ENCODE data around the gene MCF2L. TPM values are rescaled to one million over a fixed set of nuclear protein-coding genes. Genes with fewer than 3 reads are reported as not detected.

MCF2L gene
- total RNA-seq, 1 donor from 2014 or later = 90.0 TPM

DNA sequence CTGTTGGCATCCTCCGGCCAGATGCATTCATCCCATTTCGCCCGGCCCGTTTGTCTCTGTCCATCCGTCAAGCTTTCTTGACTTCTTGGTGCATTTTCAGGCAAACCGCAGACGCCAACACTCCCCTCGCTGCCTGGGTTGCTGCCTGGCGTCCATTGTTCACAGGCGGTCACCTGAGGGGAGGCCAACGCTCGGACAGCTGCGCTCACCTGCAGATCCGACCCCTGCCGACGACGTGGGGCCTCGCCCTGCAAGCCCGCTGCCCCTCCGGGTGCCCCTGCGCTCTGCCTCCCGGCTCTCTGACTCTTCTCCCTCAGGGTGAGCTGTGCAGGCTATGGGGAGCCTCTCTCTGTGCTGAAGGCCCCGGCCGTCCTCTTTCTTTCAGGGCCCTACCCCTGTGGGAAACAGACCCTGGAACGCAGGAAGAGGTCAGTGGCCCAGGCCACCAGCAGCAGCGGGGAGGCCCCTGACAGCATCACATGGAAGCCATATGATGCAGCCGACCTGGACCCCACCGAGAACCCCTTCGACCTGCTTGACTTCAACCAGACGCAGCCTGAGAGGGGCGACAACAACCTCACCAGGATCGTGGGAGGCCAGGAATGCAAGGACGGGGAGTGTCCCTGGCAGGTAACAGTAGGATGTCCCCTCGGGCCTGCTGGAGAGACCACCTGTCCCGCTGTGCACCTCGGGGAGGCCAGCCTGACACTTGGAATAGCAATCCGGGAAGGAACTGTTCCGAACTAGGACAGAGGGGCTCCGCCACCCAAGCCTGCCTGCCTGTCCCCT, 174.6 kb downstream of the MCF2L start:
- Mint-ChIP-seq H3K36me3 (ENCODE audit: insufficient read depth) (peaks cover 2% of the 10 kb centered on the region), H3K4me3 (ENCODE audit: low read depth) (no peak overlapping the region), H3K9me3 (ENCODE audit: low read depth) (no peaks in the 10 kb centered on the region), H3K27ac (no peak overlapping the region), H3K4me1 (ENCODE audit: low read depth) (peaks cover 9% of the 10 kb centered on the region), H3K27me3 (no peaks in the 10 kb centered on the region)
- no peak for DNase-seq (ENCODE audit: low spot score, unreplicated experiment)
- no peak for TF ChIP-seq CTCF (IDR thresholded peaks at IDR 0.05; ENCODE audit: unreplicated experiment)

GRCh38 chr13:113144255-113144629, 175.2 kb downstream of the MCF2L start:
- Mint-ChIP-seq H3K27ac (no peak overlapping the region), H3K9me3 (ENCODE audit: low read depth) (no peaks in the 10 kb centered on the region), H3K4me3 (ENCODE audit: low read depth) (no peak overlapping the region), H3K4me1 (ENCODE audit: low read depth) (peaks cover 3% of the 10 kb centered on the region), H3K36me3 (ENCODE audit: insufficient read depth) (peaks cover 2% of the 10 kb centered on the region), H3K27me3 (no peaks in the 10 kb centered on the region)
- TF ChIP-seq CTCF (IDR thresholded peaks at IDR 0.05; ENCODE audit: unreplicated experiment) = no peak
- no peak for DNase-seq (ENCODE audit: low spot score, unreplicated experiment)

DNA sequence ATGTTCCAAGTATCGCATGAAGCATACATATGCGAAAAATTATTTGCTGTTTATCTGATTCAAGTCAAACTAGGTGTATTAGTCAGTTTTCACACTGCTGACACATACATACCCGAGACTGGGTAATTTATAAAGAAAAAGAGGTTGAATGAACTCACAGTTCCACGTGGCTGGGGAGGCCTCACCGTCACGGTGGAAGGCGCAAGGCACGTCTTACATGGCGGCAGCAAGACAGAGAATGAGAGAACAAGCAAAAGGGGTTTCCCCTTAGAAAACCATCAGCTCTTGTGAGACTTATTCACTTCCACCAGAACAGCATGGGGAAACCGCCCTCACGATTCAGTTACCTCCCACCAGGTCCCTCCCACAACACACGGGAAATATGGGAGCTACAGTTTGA, 176.5 kb downstream of the MCF2L start:
- no peak overlapping the region for H3K27ac Mint-ChIP-seq
- TF ChIP-seq CTCF (IDR thresholded peaks at IDR 0.05; ENCODE audit: unreplicated experiment) = no peak
- no peak for DNase-seq (ENCODE audit: low spot score, unreplicated experiment)
- peaks cover 2% of the 10 kb centered on the region for H3K36me3 Mint-ChIP-seq (ENCODE audit: insufficient read depth)
- no peaks in the 10 kb centered on the region for H3K9me3 Mint-ChIP-seq (ENCODE audit: low read depth)
- H3K4me1 Mint-ChIP-seq (ENCODE audit: low read depth) = peaks cover 3% of the 10 kb centered on the region
- no peak overlapping the region for H3K4me3 Mint-ChIP-seq (ENCODE audit: low read depth)
- H3K27me3 Mint-ChIP-seq = peaks cover 3% of the 10 kb centered on the region

DNA sequence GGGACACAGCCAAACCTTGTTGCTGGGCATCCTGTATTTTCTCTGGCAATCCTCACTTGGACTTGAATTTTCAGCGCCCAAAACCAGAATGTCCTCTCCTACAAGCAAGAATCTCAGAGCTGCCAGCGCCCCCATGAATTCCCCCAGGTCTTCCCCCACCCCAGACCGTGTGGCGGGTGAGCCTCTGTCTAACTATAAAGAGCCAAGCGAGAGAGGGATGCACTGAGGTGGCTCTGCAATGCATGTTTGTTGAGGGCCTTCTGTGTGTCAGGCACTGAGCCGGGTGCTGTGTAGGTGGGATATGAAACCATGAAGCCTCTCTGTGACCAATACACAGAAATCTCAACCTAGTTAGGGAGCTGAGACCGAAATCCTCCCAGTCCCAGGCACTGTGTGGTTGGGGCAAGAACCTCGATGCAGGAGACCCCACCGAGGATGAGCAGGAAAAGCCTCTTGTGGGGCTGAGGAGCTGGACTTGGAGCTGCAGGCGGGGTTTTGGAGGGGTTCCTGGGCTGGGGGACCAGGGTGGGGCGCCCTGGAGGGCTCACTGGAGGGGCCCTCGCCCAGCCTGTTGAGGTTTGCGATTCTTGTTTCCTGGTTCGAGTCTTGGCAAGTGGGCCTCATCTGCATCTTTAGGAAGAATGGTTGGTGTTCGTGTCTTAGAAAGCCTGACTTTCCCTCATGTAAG, 177.0 kb downstream of the MCF2L start:
- Mint-ChIP-seq H3K36me3 (ENCODE audit: insufficient read depth) (peaks cover 2% of the 10 kb centered on the region), H3K27ac (no peak overlapping the region), H3K4me1 (ENCODE audit: low read depth) (peaks cover 3% of the 10 kb centered on the region), H3K4me3 (ENCODE audit: low read depth) (no peak overlapping the region), H3K9me3 (ENCODE audit: low read depth) (no peaks in the 10 kb centered on the region), H3K27me3 (peaks cover 6% of the 10 kb centered on the region)
- DNase-seq (ENCODE audit: low spot score, unreplicated experiment) = no peak
- no peak for TF ChIP-seq CTCF (IDR thresholded peaks at IDR 0.05; ENCODE audit: unreplicated experiment)

DNA sequence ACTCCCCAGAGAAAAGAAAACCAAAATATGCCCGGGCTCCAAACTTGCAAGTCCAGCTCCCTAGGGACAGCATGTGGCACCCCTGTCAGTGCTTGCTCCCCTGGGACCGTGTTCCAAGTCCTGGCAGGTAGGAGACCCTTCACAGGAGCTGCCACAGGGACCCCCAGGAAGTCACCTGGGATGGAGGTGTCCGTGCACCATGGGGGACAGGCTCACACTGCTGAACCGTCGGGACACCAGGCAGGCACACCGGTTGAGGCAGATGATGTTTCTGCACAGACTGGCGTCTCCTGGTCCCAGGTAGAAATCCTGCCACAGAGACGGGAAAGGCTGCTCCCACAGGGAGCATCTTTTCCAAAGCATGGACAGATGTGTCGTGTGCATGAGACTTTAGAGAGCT, 177.7 kb downstream of the MCF2L start:
- Mint-ChIP-seq H3K4me1 (ENCODE audit: low read depth) (peaks cover 3% of the 10 kb centered on the region), H3K27ac (no peak overlapping the region), H3K27me3 (peaks cover 13% of the 10 kb centered on the region), H3K36me3 (ENCODE audit: insufficient read depth) (peaks cover 2% of the 10 kb centered on the region), H3K4me3 (ENCODE audit: low read depth) (no peak overlapping the region), H3K9me3 (ENCODE audit: low read depth) (no peaks in the 10 kb centered on the region)
- TF ChIP-seq CTCF (IDR thresholded peaks at IDR 0.05; ENCODE audit: unreplicated experiment) = no peak
- no peak for DNase-seq (ENCODE audit: low spot score, unreplicated experiment)

All from progenitor cell of endocrine pancreas (in vitro differentiated cells).